Stimulated activated CD8-positive, alpha-beta memory T cell treated with anti-CD3 and anti-CD28 coated beads, Interleukin-7, amount 100 ng/mL, for 1 hour (primary cell): ENCODE results near the gene CT83.

ENCODE experiments used
- DNase-seq, 2 donors: peaks; one replicate each; pipeline ENCODE4 v3.0.0-alpha.2; 2020; ENCODE audit warnings: low read depth in 2 of 2

Gene CT83

GRCh38 chrX:116462822-116463221, at the start of gene CT83:
Gene CT83, minus strand, starts transcription at chrX:116462976. Its CDS starts 120 bp downstream, at chrX:116462856.
- DNase-seq, result no peak

GRCh38 chrX:116499780-116500179, 37.0 kb upstream of the CT83 start:
- DNase-seq, result no peak

GRCh38 chrX:116493271-116493670, 30.5 kb upstream of the CT83 start:
- no peak for DNase-seq

GRCh38 chrX:116490104-116490503, 27.3 kb upstream of the CT83 start:
- no peak for DNase-seq

- DNase-seq, result no peak
Observed at GRCh38 chrX:116480059-116480458, 17.3 kb upstream of the CT83 start.

GRCh38 chrX:116449156-116449555, 13.6 kb downstream of the CT83 start:
- no peak for DNase-seq

- DNase-seq, result no peak
Observed at GRCh38 chrX:116436358-116436816, 26.4 kb downstream of the CT83 start, which contains the start of gene SLC6A14. Gene SLC6A14, plus strand, starts transcription at chrX:116436606. Its CDS starts 104 bp downstream, at chrX:116436710.

- DNase-seq, result no peak
Observed at GRCh38 chrX:116435597-116435996, 27.2 kb downstream of the CT83 start.

GRCh38 chrX:116427978-116428377, 34.8 kb downstream of the CT83 start:
- DNase-seq, result no peak

- no peak for DNase-seq
Observed at GRCh38 chrX:116417968-116418367, 44.8 kb downstream of the CT83 start.

GRCh38 chrX:116417214-116417613, 45.6 kb downstream of the CT83 start:
- DNase-seq, result no peak

- no peak for DNase-seq
Observed at GRCh38 chrX:116413273-116413672, 49.5 kb downstream of the CT83 start.
